Heart left ventricle (tissue), 13 donors: ENCODE measurements around the gene CDKN2D.

Experiments
- CTCF ChIP-seq, 12 donors: fragments of 200-600 bp; sonication (generic) in 4 of 12; IDR thresholded peaks; one replicate each; pipeline versions ENCODE4 v1.5.0 to v1.8.0; 2018 to 2022; ENCODE audit warnings: antibody characterized with exemption in 12 of 12, mild to moderate bottlenecking in 5 of 12
- POLR2A ChIP-seq, 2 donors: fragments of 450-650 bp; IDR thresholded peaks; one replicate each; pipeline ENCODE4 v1.6.1; 2017; ENCODE audit warnings: antibody characterized with exemption in 2 of 2, mild to moderate bottlenecking in 2 of 2, moderate library complexity in 2 of 2
- donor health status: ischemic (EF 13 %, LVEDD 7.1; RV severe dilation, severe dysfunction).
- donor health status: DM: no; HTN: yes; CAD: no.
- donor health status: DM: no; HTN: no; CAD: no.
- donor health status: ischemic (EF 25% LVEDD 6.9; RV normal size, moderate dysfunction).
- donor health status: ischemic (EF 25% LVEDD 5.7; RV mildly dilated, moderate dysfunction).
- donor health status: ischemic (EF 35%, LVEDD 5.7; RV mildly dilated, moderate dysfunction).
- donor health status: nonischemic (EF 11% LVEDD 7.7; RV severe dilation, severe dysfunction).
- donor health status: DM: yes; HTN: yes; CAD: no.
- donor health status: PGD.
- donor health status: ischemic (EF 29% LVEDD 5.4; RV normal size, mild dysfunction).
- donor health status: nonischemic (EF 23%, LVEDD 6.1; RV moderate dilation, normal function).

GRCh38 chr19:10538204-10538983 lies 30.4 kb downstream of the CDKN2D start:
- TF ChIP-seq POLR2A (IDR thresholded peaks at IDR 0.05) (no peak), CTCF (IDR thresholded peaks at IDR 0.05) (no peak)
